ENCODE measurements around the gene POLR2J. TPM values are rescaled to one million over a fixed set of nuclear protein-coding genes. Genes with fewer than 3 reads are reported as not detected.

Gene POLR2J
- total RNA-seq, 1 experiment from 2014 or later: 66.9 TPM

- H3K27ac ChIP-seq: no peak overlapping the region
- POLR2A ChIA-PET (ENCODE audit: unreplicated experiment): interaction anchor here (0.6 kb wide), 1 partner anchor 129 kb away, joined by 7 read pairs; no protein-coding TSS in a partner anchor
- H4K20me1 ChIP-seq (ENCODE audit: insufficient read depth): no peaks in the 10 kb centered on the region; the same call in 1 of the 2 replicates
- peaks cover 22% of the 10 kb centered on the region for H3K4me1 ChIP-seq (replicated peaks; ENCODE audit: insufficient read depth)
- no peak for DNase-seq
- no peak overlapping the region for H3K4me3 ChIP-seq
- no peak overlapping the region for H2AFZ ChIP-seq
- TF ChIP-seq, protein P1, sequence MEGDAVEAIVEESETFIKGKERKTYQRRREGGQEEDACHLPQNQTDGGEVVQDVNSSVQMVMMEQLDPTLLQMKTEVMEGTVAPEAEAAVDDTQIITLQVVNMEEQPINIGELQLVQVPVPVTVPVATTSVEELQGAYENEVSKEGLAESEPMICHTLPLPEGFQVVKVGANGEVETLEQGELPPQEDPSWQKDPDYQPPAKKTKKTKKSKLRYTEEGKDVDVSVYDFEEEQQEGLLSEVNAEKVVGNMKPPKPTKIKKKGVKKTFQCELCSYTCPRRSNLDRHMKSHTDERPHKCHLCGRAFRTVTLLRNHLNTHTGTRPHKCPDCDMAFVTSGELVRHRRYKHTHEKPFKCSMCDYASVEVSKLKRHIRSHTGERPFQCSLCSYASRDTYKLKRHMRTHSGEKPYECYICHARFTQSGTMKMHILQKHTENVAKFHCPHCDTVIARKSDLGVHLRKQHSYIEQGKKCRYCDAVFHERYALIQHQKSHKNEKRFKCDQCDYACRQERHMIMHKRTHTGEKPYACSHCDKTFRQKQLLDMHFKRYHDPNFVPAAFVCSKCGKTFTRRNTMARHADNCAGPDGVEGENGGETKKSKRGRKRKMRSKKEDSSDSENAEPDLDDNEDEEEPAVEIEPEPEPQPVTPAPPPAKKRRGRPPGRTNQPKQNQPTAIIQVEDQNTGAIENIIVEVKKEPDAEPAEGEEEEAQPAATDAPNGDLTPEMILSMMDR (conservative IDR thresholded peaks at IDR 0.05): no peak
- TF ChIP-seq EZH2 (IDR thresholded peaks at IDR 0.05; ENCODE audit: low read depth): no peak
- no TSS peak for BruUV-seq (replicated peaks)
- H3K9me2 ChIP-seq (ENCODE audit: insufficient read depth): no peaks in the 10 kb centered on the region
- no peaks in the 10 kb centered on the region for H3K27me3 ChIP-seq (ENCODE audit: insufficient read depth, low read depth)
- no peaks in the 10 kb centered on the region for H3K36me3 ChIP-seq (ENCODE audit: low read depth)
- no peak overlapping the region for H3K4me2 ChIP-seq
- no peaks in the 10 kb centered on the region for H3K79me2 ChIP-seq (ENCODE audit: low read depth)
- intact Hi-C loops (cut with micrococcal nuclease; ENCODE audit: unreplicated experiment): no loop called here
- H3K9me3 ChIP-seq (ENCODE audit: insufficient read depth, low read depth): no peaks in the 10 kb centered on the region
- CTCF ChIA-PET: no interaction called here
- peaks cover 32% of the 10 kb centered on the region for H3F3A ChIP-seq (ENCODE audit: insufficient read depth, low read depth)
Measured at GRCh38 chr7:102436118-102436517, 42.6 kb downstream of the POLR2J start.

DNA sequence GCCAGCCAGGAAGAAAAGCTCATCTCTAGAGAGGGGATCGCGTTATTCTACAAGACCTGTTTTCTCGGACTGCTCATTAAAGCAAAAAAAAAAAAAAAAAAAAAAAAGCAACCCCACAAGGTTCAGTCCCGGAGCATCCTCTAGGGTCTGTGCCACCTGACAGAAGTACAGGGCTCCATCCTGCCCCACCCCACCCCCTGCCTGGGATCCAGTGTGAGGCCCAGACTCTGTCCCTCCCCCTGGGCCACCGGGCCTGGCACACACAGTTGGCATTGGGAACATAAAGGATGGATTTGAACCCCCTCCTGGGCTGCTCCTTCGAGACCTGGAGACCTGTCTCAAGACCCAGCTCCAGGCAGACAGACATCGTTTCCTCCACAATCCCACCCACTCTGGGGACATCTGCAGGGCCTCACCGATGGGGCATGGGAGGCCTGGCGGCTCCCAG lies 44.7 kb downstream of the POLR2J start:
- TSS peak; percentile 41 for BruUV-seq (replicated peaks)
- Histone ChIP-seq H3K27ac (no peak overlapping the region), H3K79me2 (ENCODE audit: low read depth) (no peaks in the 10 kb centered on the region), H3K27me3 (ENCODE audit: insufficient read depth, low read depth) (no peaks in the 10 kb centered on the region), H3K4me3 (peak overlapping the region; percentile 84), H3F3A (ENCODE audit: insufficient read depth, low read depth) (peaks cover 17% of the 10 kb centered on the region), H3K36me3 (ENCODE audit: low read depth) (no peaks in the 10 kb centered on the region), H3K4me2 (peak overlapping the region; percentile 74), H4K20me1 (ENCODE audit: insufficient read depth) (no peaks in the 10 kb centered on the region), H3K9me2 (ENCODE audit: insufficient read depth) (no peaks in the 10 kb centered on the region), H2AFZ (peak overlapping the region; percentile 83), H3K9me3 (ENCODE audit: insufficient read depth, low read depth) (no peaks in the 10 kb centered on the region), H3K4me1 (replicated peaks; ENCODE audit: insufficient read depth) (0 out of 2 replicates have a peak, but pooled peaks cover 6% of the 10 kb centered on the region)
- intact Hi-C loops (cut with micrococcal nuclease; ENCODE audit: unreplicated experiment): no loop called here
- TF ChIP-seq, protein P1 (conservative IDR thresholded peaks at IDR 0.05): no peak
- no peak for TF ChIP-seq EZH2 (IDR thresholded peaks at IDR 0.05; ENCODE audit: low read depth)
- CTCF ChIA-PET: interaction anchor here (0.6 kb wide), 3 partner anchors 31 to 53 kb away, joined by 4 to 14 read pairs (median 6); partner anchors contain the start of gene PRKRIP1
- POLR2A ChIA-PET (ENCODE audit: unreplicated experiment): interaction anchor here (0.6 kb wide), 1 partner anchor 1325 kb away, joined by 3 read pairs; no protein-coding TSS in a partner anchor
- DNase-seq: no peak

- H3K9me3 ChIP-seq (ENCODE audit: insufficient read depth, low read depth): no peaks in the 10 kb centered on the region
- CTCF ChIA-PET: interaction anchor here (0.6 kb wide), 4 partner anchors 32 to 1444 kb away, joined by 3 to 14 read pairs (median 5); partner anchors contain the start of gene PRKRIP1
- POLR2A ChIA-PET (ENCODE audit: unreplicated experiment): interaction anchor here (0.6 kb wide), 1 partner anchor 1325 kb away, joined by 3 read pairs; no protein-coding TSS in a partner anchor
- H3K4me1 ChIP-seq (replicated peaks; ENCODE audit: insufficient read depth): 0 out of 2 replicates have a peak, but pooled peaks cover 6% of the 10 kb centered on the region
- TF ChIP-seq, protein P1 (conservative IDR thresholded peaks at IDR 0.05): no peak
- no peak for TF ChIP-seq EZH2 (IDR thresholded peaks at IDR 0.05; ENCODE audit: low read depth)
- peaks cover 17% of the 10 kb centered on the region for H3F3A ChIP-seq (ENCODE audit: insufficient read depth, low read depth)
- no peaks in the 10 kb centered on the region for H3K9me2 ChIP-seq (ENCODE audit: insufficient read depth)
- intact Hi-C loops (cut with micrococcal nuclease; ENCODE audit: unreplicated experiment): no loop called here
- H3K36me3 ChIP-seq (ENCODE audit: low read depth): no peaks in the 10 kb centered on the region
- H3K79me2 ChIP-seq (ENCODE audit: low read depth): no peaks in the 10 kb centered on the region
- no peaks in the 10 kb centered on the region for H3K27me3 ChIP-seq (ENCODE audit: insufficient read depth, low read depth)
- peak within 1 kb of the TSS; percentile 74 for H3K4me2 ChIP-seq
- BruUV-seq (replicated peaks): no TSS peak
- peak in 1 of 2 experiments; percentile 80 for DNase-seq
- peak within 1 kb of the TSS; percentile 84 for H3K4me3 ChIP-seq
- H2AFZ ChIP-seq: peak within 1 kb of the TSS; percentile 83
- H4K20me1 ChIP-seq (ENCODE audit: insufficient read depth): no peaks in the 10 kb centered on the region
- no peak within 1 kb of the TSS for H3K27ac ChIP-seq
Measured at GRCh38 chr7:102433219-102434038, 45.3 kb downstream of the POLR2J start, which contains the start of gene ORAI2. ORAI2 (plus strand) TSS chr7:102433575; CDS start chr7:102438957, 5,382 bp downstream.
